Measurements from ENCODE around the gene DDX3Y.
A peak's percentile ranks its signal among the peaks of the same experiment; 100 is the strongest.

Gene DDX3Y

DNA sequence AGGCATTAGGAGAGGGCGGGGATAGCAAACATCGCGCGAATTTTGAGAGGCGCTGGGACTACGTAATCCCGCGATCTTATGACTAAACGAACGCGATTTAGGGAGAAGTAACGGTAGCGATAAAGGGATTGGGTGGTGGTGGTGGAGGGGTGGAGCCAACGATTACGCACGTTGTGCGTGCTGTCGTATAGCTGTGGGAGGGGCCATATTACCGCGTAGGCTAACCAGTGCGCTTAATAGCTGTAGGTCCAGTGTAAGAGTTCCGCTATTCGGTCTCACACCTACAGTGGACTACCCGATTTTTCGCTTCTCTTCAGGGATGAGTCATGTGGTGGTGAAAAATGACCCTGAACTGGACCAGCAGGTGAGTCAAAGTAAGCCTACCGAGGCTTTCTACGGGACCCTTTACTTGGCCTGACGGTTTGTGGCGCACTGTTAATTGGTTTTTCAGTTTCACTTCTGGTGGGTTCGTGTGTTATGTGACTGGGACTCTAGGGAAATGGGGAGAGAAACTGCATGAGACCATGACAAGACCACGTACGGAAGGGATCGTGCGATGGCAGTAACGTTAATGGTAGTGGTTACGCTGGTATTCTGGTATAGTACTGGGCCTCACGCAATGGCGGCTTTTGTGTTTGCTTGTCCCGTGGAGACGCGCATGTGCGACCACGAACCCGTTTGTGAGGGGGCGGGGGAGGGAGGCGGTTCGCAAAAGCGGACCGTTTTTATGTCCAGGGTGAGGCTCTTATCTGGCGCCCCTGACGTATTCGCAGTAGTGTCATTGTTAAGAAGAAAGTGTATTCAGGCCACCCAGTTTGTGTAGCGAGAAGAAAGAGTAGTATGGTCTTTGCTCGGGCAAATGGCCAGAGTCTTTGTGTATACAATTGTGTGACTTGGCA, at the start of gene DDX3Y:
TSS of gene DDX3Y (plus strand) at position 251 of the 899 bp plus-strand sequence. CDS start at position 320, 69 bp downstream.
- DNase-seq (ENCODE audit: low spot score) = peak; percentile 92

DNA sequence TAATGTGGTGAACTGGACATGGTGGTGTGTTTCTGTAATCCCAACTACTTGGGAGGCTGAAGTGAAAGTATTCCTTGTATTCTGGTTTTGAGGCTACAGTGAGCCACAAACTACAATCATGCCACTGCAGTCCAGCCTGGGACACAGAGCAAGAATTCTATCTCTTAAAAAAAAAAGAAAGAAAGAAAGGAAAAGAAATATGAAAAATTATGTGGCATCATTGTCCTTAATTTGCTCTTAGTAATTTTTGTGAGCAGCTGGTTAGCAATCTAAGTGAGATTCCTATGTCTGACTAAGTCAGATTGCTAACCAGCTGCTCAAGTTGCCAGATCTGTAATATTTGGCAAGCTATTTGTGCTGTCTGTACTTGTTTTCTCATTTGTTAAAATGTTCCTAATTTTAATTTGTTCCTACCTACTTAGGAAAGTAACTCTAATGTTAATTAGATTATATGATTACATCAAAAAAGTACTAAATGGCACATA, 48.8 kb upstream of the DDX3Y start:
- peak; percentile 43 for DNase-seq (ENCODE audit: low spot score)

DNA sequence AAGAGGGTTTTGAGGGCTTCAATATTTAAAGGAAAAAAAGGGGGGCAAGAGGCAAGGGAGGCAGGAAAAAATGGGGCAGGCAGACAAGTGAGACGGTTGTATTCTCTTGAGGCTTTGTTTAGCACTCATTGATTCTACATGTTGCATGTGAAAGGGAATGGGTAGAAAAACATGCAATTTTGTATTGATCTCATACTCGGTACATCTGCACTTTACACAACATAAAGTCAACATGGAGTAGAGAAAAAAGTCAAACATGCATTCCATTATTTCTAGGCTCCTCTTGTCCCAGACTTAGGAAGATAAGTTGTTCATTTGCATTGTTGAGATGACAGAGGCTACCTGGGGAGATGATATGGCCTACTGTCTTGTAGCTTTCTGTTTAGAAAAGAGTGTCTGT, 36.7 kb upstream of the DDX3Y start:
- DNase-seq (ENCODE audit: low spot score) = no peak

DNA sequence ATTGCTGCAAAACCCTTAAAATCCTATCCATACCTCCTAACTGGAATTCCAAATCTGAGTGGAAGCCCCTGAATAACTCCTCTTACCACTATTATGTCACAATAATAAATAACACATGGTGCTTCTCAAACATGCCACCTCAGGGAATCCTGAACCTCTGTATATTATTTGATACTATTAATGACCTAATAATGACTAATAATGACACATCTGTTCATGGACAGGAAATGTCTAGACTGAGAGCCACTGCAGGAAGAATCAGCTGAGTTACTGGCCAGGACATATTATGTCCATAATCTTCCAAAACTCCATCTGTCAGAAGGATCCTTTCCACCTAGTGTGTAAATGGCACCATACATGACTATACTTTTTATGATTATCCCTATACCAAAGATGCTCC, 7.7 kb upstream of the DDX3Y start:
- DNase-seq (ENCODE audit: low spot score) = no peak

DNA sequence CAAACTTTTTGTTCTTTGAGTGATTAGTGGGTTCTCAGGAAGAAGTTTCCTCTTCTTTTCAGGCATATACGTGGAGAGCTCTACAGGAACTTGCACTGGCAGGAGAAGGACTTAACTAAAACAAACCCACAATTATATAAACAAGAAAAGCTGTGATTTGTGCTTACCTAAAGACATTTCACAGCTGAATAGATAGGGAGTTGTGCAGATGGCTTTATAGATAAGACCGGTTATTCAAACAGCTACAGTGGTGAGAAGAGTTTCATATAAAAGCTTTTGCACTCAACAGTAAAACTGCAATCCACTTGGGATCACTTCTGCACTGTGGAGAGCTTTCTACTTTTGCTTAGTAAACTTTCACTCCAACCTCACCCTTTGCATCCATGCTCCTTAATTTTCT, 6.1 kb upstream of the DDX3Y start:
- no peak for DNase-seq (ENCODE audit: low spot score)

DNA sequence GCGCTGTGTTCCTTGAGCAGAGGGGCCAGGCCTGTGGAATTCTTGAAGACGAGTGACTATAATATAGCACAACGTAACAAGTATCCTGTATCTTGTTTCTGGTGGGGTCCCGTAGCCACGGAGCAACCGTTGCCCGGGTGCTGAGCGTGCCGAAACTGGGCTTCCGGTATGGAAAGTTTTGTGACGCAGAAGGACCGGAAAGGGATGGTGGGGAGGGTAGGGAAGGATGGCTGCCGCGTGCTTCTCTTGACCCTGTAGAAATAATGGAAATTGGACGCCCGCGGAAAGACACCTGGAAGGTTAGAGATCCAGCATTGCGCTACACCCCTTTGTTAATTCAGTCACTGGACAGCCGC, 827 bp downstream of the DDX3Y start:
- DNase-seq (ENCODE audit: low spot score) = peak; percentile 72

DNA sequence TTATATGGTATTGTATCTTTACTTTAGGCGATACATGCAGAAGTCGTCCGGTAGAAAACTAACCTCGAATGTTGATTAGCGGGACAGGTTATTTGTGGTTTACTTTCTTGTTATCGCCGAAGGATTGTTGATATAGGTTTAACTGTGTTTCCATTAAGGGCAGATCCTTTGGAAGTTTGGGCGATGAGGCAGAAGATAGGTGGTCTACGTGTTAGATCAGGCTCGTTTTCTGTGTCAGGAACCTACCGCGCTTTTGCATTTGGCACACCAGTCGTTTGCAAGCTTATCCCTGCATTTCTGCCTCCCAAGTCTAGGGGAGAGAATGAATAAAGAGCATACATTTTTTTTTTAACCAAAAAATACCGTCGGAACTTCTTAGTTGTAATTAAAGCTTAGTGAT, 1.2 kb downstream of the DDX3Y start:
- peak; percentile 8 for DNase-seq (ENCODE audit: low spot score)

DNA sequence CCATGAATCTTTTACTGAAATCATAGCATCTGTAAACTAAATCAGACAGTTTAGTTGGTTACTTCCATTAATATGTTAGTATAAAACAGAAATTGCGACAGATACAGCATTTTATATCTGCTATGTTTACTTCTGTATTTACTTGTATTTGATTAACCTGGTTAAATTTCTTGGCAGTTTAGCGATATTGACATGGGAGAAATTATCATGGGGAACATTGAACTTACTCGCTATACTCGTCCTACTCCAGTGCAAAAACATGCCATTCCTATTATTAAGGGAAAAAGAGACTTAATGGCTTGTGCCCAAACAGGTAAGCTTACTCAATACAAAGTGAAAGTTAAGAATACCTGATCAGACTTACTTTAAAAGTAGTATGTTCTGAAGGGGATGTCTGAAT, 8.9 kb downstream of the DDX3Y start:
- no peak for DNase-seq (ENCODE audit: low spot score)

DNA sequence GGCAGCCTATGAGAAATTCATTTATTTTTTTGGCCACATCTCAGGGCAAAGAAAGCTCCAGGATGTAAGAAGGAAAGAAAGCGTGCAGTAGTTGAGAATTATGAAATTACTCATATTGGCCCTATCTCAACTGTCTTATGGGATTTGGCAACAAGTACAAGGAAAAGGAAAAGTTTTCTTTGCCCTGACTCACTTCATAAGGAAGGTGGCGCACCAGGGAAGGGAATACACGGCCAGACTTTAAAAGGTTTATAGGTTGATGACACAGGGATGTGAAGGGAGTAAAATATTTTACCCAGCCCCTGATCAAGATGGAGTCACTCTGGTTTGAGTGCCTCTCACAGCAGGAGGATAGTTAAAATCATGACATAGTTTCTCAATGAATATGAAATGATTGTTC, 23.4 kb downstream of the DDX3Y start:
- peak; percentile 50 for DNase-seq (ENCODE audit: low spot score)

DNA sequence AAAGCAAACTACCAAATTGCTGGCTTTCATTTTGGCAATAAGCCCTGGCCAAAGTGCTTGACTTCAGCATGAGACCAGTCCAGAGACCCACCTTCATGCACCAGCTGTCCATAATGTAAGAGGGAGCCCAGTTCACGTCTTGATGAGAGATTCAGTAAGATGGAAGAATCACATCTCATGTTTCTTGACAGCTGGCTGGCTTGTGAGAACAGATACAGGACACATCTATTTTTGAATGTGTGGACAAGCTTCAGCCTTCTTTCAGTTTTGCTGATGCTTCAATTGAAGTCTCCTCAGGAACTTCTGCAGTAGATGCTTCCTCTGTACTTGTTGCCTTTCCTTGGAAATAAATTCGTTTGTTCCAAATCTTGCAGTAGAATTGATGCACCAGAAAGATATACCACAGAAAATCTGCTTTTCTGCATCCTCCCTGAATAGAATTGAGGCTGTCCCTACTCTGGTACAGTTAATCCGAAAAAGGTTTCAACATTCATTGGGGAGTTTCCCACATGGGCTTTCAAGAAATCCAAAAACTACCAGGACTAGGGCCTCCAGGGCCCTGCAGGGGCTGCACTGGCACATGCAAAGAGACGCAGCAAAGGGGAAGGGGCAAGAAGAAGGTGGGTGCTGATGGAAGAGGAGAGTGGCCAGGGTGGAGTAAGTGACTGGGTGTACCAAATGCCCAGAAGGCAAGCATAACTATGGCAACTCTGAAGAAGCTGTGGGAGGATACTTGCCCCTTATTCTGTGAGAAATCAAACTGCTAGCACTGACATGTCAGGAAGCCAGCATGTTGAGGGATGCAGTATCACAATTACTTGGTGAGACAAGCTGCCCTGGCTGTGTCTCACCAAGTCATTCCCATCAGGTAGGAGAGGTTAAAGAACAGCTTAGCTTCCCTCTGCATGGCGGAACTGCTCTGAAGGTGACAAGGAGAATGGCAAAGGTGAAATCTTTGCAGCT, 37.3 kb downstream of the DDX3Y start:
- DNase-seq (ENCODE audit: low spot score) = no peak
